Heart left ventricle (tissue), 16 donors: ENCODE results near the gene BRIP1. TPM values are rescaled to one million over a fixed set of nuclear protein-coding genes. Genes with fewer than 3 reads are reported as not detected.

Source experiments
- ATAC-seq, 4 donors: fragments of 200-7000 bp; cut with Tn5 transposase; one replicate each; pipeline ENCODE4 v1.9.1; 2020 to 2022; ENCODE audit warnings: moderate library complexity in 4 of 4, mild to moderate bottlenecking in 3 of 4, moderate number of reproducible peaks in 1 of 4
- DNase-seq, 5 donors: peaks; one replicate each; pipeline ENCODE4 v3.0.0-alpha.2; 2020
- H3K27ac ChIP-seq, 12 donors: fragments of 200-600 bp; sonication (generic) in 4 of 12; one replicate each; pipeline versions ENCODE4 v1.5.0 to v1.8.0; 2016 to 2022; ENCODE audit warnings: mild to moderate bottlenecking in 2 of 12
- H3K27me3 ChIP-seq, 9 donors: fragments of 200-600 bp; sonication (generic) in 2 of 9; one replicate each; pipeline versions ENCODE4 v1.5.1 to v1.8.0; 2016 to 2022; ENCODE audit warnings: mild to moderate bottlenecking in 3 of 9
- H3K36me3 ChIP-seq, 9 donors: fragments of 200-600 bp; sonication (generic) in 2 of 9; one replicate each; pipeline versions ENCODE4 v1.5.0 to v1.8.0; 2018 to 2022; ENCODE audit warnings: mild to moderate bottlenecking in 2 of 9
- H3K4me1 ChIP-seq, 12 donors: fragments of 200-600 bp; sonication (generic) in 4 of 12; one replicate each; pipeline versions ENCODE4 v1.5.0 to v1.8.0; 2016 to 2022; ENCODE audit warnings: mild to moderate bottlenecking in 3 of 12
- H3K4me3 ChIP-seq, 12 donors: fragments of 200-600 bp; sonication (generic) in 4 of 12; one replicate each; pipeline versions ENCODE4 v1.5.0 to v1.8.0; 2017 to 2022; ENCODE audit warnings: mild to moderate bottlenecking in 9 of 12, moderate library complexity in 4 of 12
- H3K9me3 ChIP-seq, 12 donors: fragments of 200-600 bp; sonication (generic) in 4 of 12; one replicate each; pipeline versions ENCODE4 v1.5.0 to v1.8.0; 2016 to 2022; ENCODE audit warnings: mild to moderate bottlenecking in 1 of 12
- POLR2A ChIP-seq, 2 donors: fragments of 450-650 bp; IDR thresholded peaks; one replicate each; pipeline ENCODE4 v1.6.1; 2017; ENCODE audit warnings: antibody characterized with exemption in 2 of 2, mild to moderate bottlenecking in 2 of 2, moderate library complexity in 2 of 2
- WGBS, 4 donors: extraction: QIAGEN DNeasy Blood & Tissue Kit in 2 of 4; methylation state at CpG; one replicate each; pipeline versions ENCODE4 v1.1.5 to v1.1.7; 2013 to 2018; 5-methylcytosine and 5-hydroxymethylcytosine counted together
- intact Hi-C, 10 donors: fragments of 100-400 bp; cut with DNase I; formaldehyde crosslinking; loops; one replicate each; pipeline versions ENCODE4 v1.11.1 to v1.14.2; 2022
- polyA plus RNA-seq, 2 donors: library from polyadenylated mRNA; stranded (reverse); fragments of 200-250 nt; gene quantifications; one replicate each; pipeline ENCODE4 v1.2.3, GENCODE V29; 2013
- total RNA-seq, 9 donors: library from RNA; depleted of rRNA in 2 of 9; stranded (reverse); fragments of >200 nt in 2 of 9; fragmentation: NEBNext Ultra II Directional in 3 of 9; extraction: Animal tissue kit (Norgen Biotek cat#: 25700) in 3 of 9; gene quantifications; one replicate each; pipeline versions ENCODE4 v1.1.0 to v1.2.4, GENCODE V29; 2016 to 2023
- TF ChIP-seq, protein P1 (sequence below), 12 donors: fragments of 200-600 bp; sonication (generic) in 4 of 12; IDR thresholded peaks; one replicate each; pipeline versions ENCODE4 v1.5.0 to v1.8.0; 2018 to 2022; ENCODE audit warnings: antibody characterized with exemption in 12 of 12, mild to moderate bottlenecking in 5 of 12
- donor health status: ischemic (EF 13 %, LVEDD 7.1; RV severe dilation, severe dysfunction).
- donor health status: healthy with polysubstance abuse.
- donor health status: DM: no; HTN: yes; CAD: no.
- donor health status: DM: no; HTN: no; CAD: no.
- donor health status: ischemic (EF 25% LVEDD 6.9; RV normal size, moderate dysfunction).
- donor health status: ischemic (EF 25% LVEDD 5.7; RV mildly dilated, moderate dysfunction).
- donor health status: healthy.
- donor health status: DM: yes; HTN: yes; CAD: no.
- donor health status: ischemic (EF 35%, LVEDD 5.7; RV mildly dilated, moderate dysfunction).
- donor health status: nonischemic (EF 11% LVEDD 7.7; RV severe dilation, severe dysfunction).
- donor health status: DM: yes; HTN: yes; CAD: no.
- donor health status: PGD.
- donor health status: ischemic (EF 29% LVEDD 5.4; RV normal size, mild dysfunction).
- donor health status: nonischemic (EF 23%, LVEDD 6.1; RV moderate dilation, normal function).

Gene BRIP1
- total and polyA plus RNA-seq, 11 donors = 0.04 to 2.2 (median 0.12) TPM; not detected in 3

DNA sequence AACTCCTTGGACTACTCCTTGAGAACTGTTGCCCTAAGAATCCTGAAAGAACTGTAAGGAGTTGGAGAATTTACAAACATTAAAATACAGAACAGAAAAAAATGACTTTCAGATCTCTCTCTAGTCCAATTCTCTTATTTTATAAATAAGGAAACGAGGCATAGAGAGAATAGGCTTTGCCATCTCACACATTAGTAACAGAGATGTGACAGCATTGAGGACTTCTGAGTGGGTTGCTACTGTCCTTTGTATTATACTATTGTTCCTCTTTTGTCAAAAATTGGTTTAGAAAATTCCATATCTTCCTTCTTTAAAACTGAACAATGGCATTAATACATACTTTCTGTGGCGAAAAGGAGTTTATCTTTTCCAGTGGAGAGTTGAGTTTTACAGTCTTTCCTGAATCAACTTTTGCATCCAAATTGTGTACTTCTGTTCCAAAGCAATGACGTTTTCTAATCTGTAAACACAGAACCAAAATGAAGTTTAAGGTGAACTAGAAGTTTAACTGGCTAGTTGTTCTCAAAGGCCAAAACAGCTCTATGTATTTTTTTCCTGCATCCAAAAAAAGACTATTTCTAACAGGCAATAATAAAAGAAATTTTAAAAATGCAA lies 16.5 kb downstream of the BRIP1 start:
- 91 to 93% (median 92%) methylated on average over 3 of the region's 3 CpGs for WGBS, 4 donors
- intact Hi-C loops = loop anchor here in 2 of 10 donors (10.0 kb wide), 1 partner anchor 1132 kb away; no protein-coding TSS in a partner anchor

DNA sequence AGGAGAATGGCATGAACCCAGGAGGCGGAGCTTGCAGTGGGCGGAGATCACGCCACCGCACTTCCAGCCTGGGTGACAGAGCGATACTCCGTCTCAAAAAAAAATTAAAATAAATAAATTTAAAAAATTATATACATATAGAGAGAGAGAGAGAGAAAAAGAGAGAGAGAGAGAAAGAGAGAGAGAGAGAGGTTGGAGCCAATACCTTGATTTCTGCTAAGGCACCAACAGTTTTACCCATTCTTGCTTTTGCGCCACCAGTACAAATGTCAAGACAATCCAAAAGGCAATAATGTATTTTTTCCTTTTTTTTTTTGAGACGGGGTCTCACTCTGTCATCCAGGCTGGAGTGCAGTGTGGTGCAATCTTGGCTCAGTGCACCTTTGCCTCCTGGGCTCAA lies 17.2 kb downstream of the BRIP1 start:
- no peaks in the 10 kb centered on the region for H3K36me3 ChIP-seq
- TF ChIP-seq POLR2A (IDR thresholded peaks at IDR 0.05) = no peak
- TF ChIP-seq, protein P1, sequence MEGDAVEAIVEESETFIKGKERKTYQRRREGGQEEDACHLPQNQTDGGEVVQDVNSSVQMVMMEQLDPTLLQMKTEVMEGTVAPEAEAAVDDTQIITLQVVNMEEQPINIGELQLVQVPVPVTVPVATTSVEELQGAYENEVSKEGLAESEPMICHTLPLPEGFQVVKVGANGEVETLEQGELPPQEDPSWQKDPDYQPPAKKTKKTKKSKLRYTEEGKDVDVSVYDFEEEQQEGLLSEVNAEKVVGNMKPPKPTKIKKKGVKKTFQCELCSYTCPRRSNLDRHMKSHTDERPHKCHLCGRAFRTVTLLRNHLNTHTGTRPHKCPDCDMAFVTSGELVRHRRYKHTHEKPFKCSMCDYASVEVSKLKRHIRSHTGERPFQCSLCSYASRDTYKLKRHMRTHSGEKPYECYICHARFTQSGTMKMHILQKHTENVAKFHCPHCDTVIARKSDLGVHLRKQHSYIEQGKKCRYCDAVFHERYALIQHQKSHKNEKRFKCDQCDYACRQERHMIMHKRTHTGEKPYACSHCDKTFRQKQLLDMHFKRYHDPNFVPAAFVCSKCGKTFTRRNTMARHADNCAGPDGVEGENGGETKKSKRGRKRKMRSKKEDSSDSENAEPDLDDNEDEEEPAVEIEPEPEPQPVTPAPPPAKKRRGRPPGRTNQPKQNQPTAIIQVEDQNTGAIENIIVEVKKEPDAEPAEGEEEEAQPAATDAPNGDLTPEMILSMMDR (IDR thresholded peaks at IDR 0.05) = no peak
- whole genome bisulfite sequencing, 4 donors = 96 to 99% (median 97%) methylated on average over 8 of the region's 8 CpGs
- H3K27ac ChIP-seq = no peak overlapping the region
- H3K9me3 ChIP-seq = no peaks in the 10 kb centered on the region
- no peaks in the 10 kb centered on the region for H3K27me3 ChIP-seq
- intact Hi-C loops = loop anchor here in 2 of 10 donors (10.0 kb wide), 1 partner anchor 1131 kb away; no protein-coding TSS in a partner anchor
- H3K4me3 ChIP-seq = no peak overlapping the region
- no peak for ATAC-seq
- H3K4me1 ChIP-seq = no peaks in the 10 kb centered on the region
- no peak for DNase-seq

More for the DNA sequence above, 16.5 kb downstream of the BRIP1 start:
- Histone ChIP-seq H3K27me3 (no peaks in the 10 kb centered on the region), H3K9me3 (no peaks in the 10 kb centered on the region), H3K36me3 (no peaks in the 10 kb centered on the region), H3K27ac (no peak overlapping the region), H3K4me1 (no peaks in the 10 kb centered on the region), H3K4me3 (no peak overlapping the region)
- TF ChIP-seq POLR2A (IDR thresholded peaks at IDR 0.05) = no peak
- TF ChIP-seq, protein P1 (IDR thresholded peaks at IDR 0.05) = no peak
- no peak for DNase-seq
- ATAC-seq = no peak

DNA sequence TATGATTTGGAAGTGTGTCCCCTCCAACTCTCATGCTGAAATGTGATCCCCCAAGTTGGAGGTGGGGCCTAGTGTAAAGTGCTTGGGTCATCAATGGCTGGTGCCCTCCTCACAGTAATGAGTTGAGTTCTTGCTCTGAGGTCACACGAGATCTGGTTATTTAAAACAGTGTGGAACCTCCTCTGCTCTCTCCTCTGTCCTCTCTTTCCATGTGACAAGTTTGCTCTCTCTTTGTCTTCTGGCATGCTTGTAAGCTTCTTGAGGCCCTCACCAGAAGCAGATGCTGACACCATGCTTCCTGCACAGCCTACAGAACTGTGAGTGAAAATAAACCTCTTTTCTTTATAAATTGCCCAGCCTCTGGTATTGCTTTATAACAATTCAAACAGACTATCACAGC lies 19.9 kb downstream of the BRIP1 start:
- Histone ChIP-seq H3K4me1 (no peaks in the 10 kb centered on the region), H3K9me3 (no peaks in the 10 kb centered on the region), H3K27me3 (no peaks in the 10 kb centered on the region), H3K27ac (no peak overlapping the region), H3K4me3 (no peak overlapping the region), H3K36me3 (no peaks in the 10 kb centered on the region)
- ATAC-seq = no peak
- TF ChIP-seq, protein P1 (IDR thresholded peaks at IDR 0.05) = no peak
- no peak for TF ChIP-seq POLR2A (IDR thresholded peaks at IDR 0.05)
- intact Hi-C loops = loop anchor here in 2 of 10 donors (10.0 kb wide), 1 partner anchor 1129 kb away; no protein-coding TSS in a partner anchor
- DNase-seq = no peak
- WGBS, 4 donors = 84 to 95% (median 89%) methylated on average over 1 of the region's 1 CpG

DNA sequence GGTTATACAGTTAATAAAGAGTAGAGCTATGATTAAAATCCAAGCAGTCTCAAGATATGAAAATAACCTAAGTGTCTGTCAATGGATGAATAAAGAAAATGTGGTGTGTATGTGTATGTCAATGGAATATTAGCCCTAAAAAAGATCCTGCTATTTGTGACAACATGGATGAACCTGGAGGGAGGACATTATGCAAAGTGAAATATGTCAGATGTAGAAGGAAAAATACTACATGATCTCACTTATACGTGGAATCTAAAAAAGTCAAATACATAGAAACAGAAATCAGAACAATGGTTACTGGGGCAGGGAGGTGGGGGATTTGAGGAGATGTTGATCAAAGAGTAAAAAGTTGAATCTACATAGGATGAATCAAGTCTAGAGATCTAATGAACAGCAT lies 20.4 kb downstream of the BRIP1 start:
- Histone ChIP-seq H3K4me1 (no peaks in the 10 kb centered on the region), H3K27ac (no peak overlapping the region), H3K9me3 (no peaks in the 10 kb centered on the region), H3K27me3 (no peaks in the 10 kb centered on the region), H3K4me3 (no peak overlapping the region), H3K36me3 (no peaks in the 10 kb centered on the region)
- 85 to 97% (median 96%) methylated on average over 1 of the region's 1 CpG for WGBS, 4 donors
- intact Hi-C loops = loop anchor here in 2 of 10 donors (10.0 kb wide), 1 partner anchor 1128 kb away; no protein-coding TSS in a partner anchor
- no peak for DNase-seq
- TF ChIP-seq POLR2A (IDR thresholded peaks at IDR 0.05) = no peak
- TF ChIP-seq, protein P1 (IDR thresholded peaks at IDR 0.05) = no peak
- no peak for ATAC-seq
